COR-L47 (cell line): ENCODE measurements around the gene SLC9B2.
A peak's percentile ranks its signal among the peaks of the same experiment; 100 is the strongest.

Experiments
- DNase-seq: peaks from one replicate; lab custom pipeline; 2025; lab: John Stamatoyannopoulos, UW

Gene SLC9B2, protein sequence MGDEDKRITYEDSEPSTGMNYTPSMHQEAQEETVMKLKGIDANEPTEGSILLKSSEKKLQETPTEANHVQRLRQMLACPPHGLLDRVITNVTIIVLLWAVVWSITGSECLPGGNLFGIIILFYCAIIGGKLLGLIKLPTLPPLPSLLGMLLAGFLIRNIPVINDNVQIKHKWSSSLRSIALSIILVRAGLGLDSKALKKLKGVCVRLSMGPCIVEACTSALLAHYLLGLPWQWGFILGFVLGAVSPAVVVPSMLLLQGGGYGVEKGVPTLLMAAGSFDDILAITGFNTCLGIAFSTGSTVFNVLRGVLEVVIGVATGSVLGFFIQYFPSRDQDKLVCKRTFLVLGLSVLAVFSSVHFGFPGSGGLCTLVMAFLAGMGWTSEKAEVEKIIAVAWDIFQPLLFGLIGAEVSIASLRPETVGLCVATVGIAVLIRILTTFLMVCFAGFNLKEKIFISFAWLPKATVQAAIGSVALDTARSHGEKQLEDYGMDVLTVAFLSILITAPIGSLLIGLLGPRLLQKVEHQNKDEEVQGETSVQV

DNA sequence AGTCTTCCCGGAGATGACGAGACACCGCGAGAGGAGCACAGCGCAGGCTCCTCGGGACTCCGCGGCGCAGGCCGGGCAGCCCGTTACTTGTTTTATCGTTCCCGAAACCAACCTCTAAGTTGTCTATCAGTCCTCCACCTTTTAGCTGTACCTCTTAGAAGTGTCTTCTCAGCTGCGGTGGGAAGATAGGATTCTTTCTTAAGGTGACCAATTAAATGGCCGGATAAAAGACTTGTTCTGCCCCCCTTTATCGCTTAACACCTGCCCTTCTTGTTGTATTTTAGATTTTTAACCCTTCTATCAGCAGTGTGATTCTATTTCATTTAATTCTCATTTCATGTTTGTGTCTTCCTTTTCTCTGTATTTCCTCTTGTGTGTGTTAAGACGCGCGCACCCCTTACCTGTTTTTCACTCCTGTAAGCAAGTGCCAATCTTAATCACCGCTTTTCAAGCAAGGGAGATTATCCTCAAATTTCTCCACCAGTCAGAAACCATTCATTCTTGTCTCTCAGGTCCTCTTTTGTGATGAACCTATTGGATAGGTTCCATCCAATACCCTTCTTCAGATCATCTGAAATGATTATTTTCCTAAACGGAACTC, at the start of gene SLC9B2:
TSS of gene SLC9B2 (minus strand) at position 15 of the 601 bp plus-strand sequence. CDS start 9,211 bp downstream, outside the sequence.
- DNase-seq = no peak

DNA sequence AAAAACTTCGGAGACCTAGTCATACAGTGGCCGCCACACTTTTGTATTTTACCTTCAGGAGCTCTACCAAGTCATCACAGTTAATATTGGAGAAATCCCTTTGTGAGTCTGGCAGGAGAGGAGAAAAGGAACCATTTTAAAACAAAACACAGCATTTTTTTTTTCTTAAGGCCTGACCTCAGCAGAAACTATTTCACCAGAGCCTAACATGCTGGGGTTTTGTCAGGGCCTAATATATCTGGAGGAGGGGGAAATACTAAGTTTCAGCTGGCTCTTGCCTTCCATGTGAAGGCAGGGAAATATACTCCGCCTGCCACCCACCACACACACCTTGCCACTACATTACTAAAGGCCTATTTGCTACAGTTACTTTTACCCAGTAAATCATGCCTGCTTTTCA, 49.6 kb upstream of the SLC9B2 start:
- no peak for DNase-seq

GRCh38 chr4:103123114-103123513, 46.6 kb upstream of the SLC9B2 start:
- DNase-seq = no peak

GRCh38 chr4:103118166-103118565, 41.6 kb upstream of the SLC9B2 start:
- DNase-seq = no peak

- DNase-seq = no peak
Observed at GRCh38 chr4:103111598-103111997, 35.0 kb upstream of the SLC9B2 start.

DNA sequence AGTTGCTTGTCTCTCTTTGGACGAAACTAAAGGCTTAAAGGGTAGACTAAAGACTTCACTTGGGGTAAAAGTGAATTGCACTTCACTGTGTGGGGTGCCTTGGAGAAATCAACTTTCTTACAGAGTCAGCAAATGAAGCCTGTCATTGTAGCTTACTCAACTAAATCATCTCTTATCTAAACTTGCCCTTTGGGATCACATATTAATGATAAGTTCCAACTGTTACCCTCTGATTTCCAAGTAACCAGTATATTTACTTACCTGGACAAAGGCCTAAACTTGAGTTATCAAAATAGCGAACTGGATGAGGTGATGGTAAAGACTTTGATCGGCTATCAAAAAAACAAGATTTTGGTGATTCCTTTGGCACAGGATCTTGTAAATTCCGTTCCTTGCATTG, 32.0 kb upstream of the SLC9B2 start:
- DNase-seq = no peak

DNA sequence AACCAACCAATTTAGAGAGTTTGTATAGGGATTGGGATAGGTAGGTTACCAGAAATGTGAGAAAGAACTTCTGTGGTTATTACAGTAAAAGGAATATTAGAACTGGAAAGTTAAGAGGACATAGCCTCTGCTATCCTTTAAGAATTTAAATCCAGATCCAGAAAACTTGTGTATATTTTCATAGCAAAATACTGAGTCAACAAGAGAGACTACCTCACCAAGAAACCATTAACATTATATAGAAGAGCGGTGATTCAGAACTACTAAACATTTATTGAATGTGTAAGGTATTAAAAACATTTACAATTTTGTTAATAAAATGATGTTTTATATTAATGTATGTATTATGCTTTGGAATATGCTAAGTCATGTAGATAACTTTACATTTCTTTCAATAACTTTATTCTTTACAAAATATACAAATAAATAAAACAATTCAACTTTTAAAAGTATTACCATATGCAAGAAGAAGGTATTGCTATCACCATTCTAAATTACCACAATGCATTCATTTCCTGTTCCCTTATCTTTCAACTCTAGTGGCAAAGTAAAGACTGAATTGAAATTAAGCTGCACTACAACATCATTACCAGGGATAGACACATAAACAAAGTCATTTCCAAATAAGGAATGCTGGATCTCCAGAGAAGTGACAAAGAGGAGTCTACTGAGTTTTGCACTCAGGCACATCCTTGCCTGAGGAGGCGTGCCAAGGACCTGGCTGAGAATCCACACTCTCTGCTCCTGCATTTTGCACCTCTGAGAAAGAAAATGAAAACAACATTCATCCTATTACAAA, 29.2 kb upstream of the SLC9B2 start:
- no peak for DNase-seq

- DNase-seq = no peak
Observed at GRCh38 chr4:103104886-103105285, 28.3 kb upstream of the SLC9B2 start.

DNA sequence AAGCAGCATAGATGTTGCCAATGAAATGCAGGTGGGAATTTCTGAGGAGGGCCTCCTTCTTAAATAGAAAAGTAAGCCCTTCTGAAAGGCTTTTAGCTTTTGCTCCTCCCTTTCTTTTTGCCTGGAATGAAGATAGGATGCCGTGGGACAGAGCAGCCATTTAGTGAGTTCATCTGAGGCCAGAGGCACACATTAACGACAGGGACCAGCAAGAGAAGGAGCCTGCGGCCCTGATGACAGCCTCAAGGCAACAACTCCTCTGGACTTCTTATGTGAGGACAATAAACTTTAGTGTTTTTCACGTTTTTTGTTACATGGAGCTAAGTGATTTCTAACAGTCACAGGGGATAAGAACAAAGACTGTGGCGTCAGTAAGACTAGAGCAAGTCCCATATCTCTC, 24.1 kb upstream of the SLC9B2 start:
- no peak for DNase-seq

GRCh38 chr4:103099691-103100392, 23.3 kb upstream of the SLC9B2 start, which contains the start of gene BDH2:
Gene BDH2, minus strand, starts transcription at chr4:103099834. Its CDS starts 3,580 bp downstream, at chr4:103096254.
- DNase-seq = peak; percentile 83

- no peak for DNase-seq
Observed at GRCh38 chr4:103098756-103099440, 22.3 kb upstream of the SLC9B2 start.

- DNase-seq = no peak
Observed at GRCh38 chr4:103098341-103098740, 21.8 kb upstream of the SLC9B2 start.

- no peak for DNase-seq
Observed at GRCh38 chr4:103097112-103097511, 20.6 kb upstream of the SLC9B2 start.

- no peak for DNase-seq
Observed at GRCh38 chr4:103095080-103095479, 18.5 kb upstream of the SLC9B2 start.

DNA sequence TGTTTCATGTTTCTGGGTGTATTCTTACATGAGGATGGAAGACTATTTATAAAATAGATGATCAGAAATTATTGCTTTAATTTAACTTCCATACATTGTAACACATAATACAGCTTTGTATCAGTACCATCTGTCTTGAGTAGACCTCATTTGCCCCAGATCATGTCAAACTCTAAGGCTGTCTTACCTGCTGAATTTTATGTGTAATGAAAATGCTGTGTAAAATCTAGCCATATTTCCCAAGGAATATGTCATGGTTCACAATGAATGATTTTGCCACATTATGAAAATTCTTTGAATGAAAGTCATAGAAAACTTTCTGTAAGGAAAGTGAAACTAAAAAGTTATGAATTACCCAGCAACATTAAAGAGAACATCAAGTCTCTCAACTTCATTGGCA, 15.7 kb upstream of the SLC9B2 start:
- no peak for DNase-seq

- DNase-seq = peak; percentile 40
Observed at GRCh38 chr4:103091601-103092223, 15.2 kb upstream of the SLC9B2 start.

DNA sequence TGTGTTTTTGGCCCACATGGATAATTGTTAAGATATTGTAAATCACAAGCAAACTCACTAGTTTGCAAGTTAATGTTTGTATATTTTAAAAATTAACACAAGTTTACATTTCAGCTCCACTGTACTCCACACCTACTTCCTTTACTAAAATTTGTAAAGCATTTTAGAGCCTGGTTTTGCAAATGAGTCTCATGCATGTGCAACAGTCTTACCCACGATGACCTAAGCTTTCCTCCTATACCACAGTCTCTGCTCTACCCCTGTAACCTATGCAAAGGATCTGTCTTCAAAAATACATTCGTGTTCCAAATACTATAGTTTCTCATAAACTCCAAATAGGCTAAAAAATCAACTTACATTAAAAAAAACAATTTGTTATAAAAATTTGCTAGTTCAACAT, 12.9 kb upstream of the SLC9B2 start:
- no peak for DNase-seq

DNA sequence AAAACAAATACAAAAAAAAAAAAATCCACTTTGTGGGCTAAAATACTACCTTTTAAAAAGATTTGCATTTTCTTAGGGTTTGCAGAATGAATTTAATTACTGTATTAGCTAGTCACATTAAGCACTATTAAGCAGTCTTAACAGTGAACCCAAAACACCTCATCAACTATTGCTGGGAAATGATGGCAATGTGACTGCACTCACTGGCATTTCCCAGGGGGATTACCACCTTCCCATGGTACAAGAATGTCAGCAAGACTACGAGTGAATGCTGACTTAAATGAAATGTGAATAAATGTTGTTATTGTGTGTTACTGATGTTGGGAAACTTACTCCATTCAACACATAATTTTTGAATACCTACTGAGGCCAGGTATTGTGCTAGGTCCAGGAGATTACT, 10.0 kb upstream of the SLC9B2 start:
- DNase-seq = no peak

DNA sequence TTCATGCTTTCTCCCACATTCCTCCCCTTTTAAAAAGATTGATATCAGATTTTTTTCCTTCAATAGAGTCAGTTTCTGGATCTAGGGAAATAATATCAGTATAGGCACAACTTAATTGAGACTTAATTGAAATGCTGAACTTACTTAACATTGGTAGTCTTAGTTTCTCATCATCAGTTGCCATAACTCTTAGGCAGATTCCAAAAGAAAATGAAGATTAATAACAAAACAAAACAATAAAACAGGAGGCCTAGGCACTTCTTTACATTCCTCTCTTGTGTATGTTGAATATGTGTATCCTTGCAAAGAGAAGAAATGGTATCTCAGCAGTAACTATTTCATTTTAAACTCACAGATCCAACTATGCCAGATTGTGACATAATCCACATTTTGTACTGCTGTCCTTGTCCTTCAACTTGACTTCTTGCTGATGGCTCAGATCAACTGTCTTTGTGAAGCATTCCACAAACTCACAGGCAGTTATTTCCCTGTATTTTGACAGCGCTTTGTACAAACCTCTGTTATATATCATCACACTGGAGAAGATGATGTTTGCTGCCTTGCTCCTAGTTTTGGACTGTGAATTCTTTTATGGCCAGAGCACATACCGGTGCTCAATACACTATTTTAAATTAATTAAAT, 9.1 kb upstream of the SLC9B2 start:
- DNase-seq = no peak

GRCh38 chr4:103079621-103080020, 3.1 kb upstream of the SLC9B2 start:
- DNase-seq = no peak
